ENCODE results near the gene CDC42.
A peak's percentile ranks its signal among the peaks of the same experiment; 100 is the strongest.

The CDC42 gene

GRCh38 chr1:22053861-22054770 lies 1.6 kb downstream of the CDC42 start:
- Histone ChIP-seq H3K9ac (peak overlapping the region; percentile 96 to 99 (median 98)), H3K27me3 (no peaks in the 10 kb centered on the region), H3K36me3 (peaks cover 25 to 53% (median 42%) of the 10 kb centered on the region in 11 experiments), H3K4me1 (peaks cover 44 to 73% (median 58%) of the 10 kb centered on the region in 10 experiments), H3K27ac (peak overlapping the region; percentile 95 to 99 (median 96); a peak in 21 of 22 replicates), H3K4me3 (peak overlapping the region; percentile 71 to 92 (median 85)), H3K9me3 (replicated peaks in 1 of 11) (no peaks in the 10 kb centered on the region), H4K20me1 (peaks cover 58 to 60% (median 60%) of the 10 kb centered on the region in 11 experiments), H3K4me2 (peak overlapping the region; percentile 77 to 97 (median 91))
- TF ChIP-seq Cebpa-rat (IDR thresholded peaks at IDR 0.05) = no peak

- Histone ChIP-seq H3K9ac (peak overlapping the region in 1 of 11 experiments; percentile 54; a peak in 3 of 22 replicates), H3K27me3 (no peaks in the 10 kb centered on the region), H4K20me1 (peaks cover 71 to 74% (median 73%) of the 10 kb centered on the region in 11 experiments), H3K9me3 (replicated peaks in 1 of 11) (no peaks in the 10 kb centered on the region), H3K4me3 (peak overlapping the region in 5 of 10 experiments; percentile 7 to 43 (median 36); a peak in 6 of 20 replicates), H3K4me1 (peaks cover 57 to 74% (median 66%) of the 10 kb centered on the region in 10 experiments), H3K36me3 (peaks cover 25 to 60% (median 52%) of the 10 kb centered on the region in 11 experiments), H3K27ac (peak overlapping the region in 1 of 11 experiments; percentile 40; a peak in 1 of 22 replicates), H3K4me2 (peak overlapping the region; percentile 45 to 97 (median 71))
- no peak for TF ChIP-seq Cebpa-rat (IDR thresholded peaks at IDR 0.05)
These were observed 3.0 kb downstream of the CDC42 start for GRCh38 chr1:22055463-22055862.

- Histone ChIP-seq H3K27me3 (no peaks in the 10 kb centered on the region), H3K36me3 (peaks cover 25 to 60% (median 52%) of the 10 kb centered on the region in 11 experiments), H4K20me1 (peaks cover 77 to 80% (median 79%) of the 10 kb centered on the region in 11 experiments), H3K4me1 (peaks cover 57 to 79% (median 68%) of the 10 kb centered on the region in 10 experiments), H3K27ac (0 out of 22 replicates have a peak overlapping the region, but pooled peaks of 1 of the 11 experiments have one; percentile 3), H3K4me3 (peak overlapping the region in 4 of 10 experiments; percentile 5 to 43 (median 25); a peak in 3 of 20 replicates), H3K4me2 (peak overlapping the region; percentile 45 to 97 (median 71)), H3K9ac (peak overlapping the region in 3 of 11 experiments; percentile 7 to 42 (median 13); a peak in 1 of 22 replicates), H3K9me3 (replicated peaks in 1 of 11) (no peaks in the 10 kb centered on the region)
- TF ChIP-seq Cebpa-rat (IDR thresholded peaks at IDR 0.05) = no peak
These were observed 3.5 kb downstream of the CDC42 start for GRCh38 chr1:22056043-22056442.

- Histone ChIP-seq H3K9me3 (replicated peaks in 1 of 11) (no peaks in the 10 kb centered on the region), H3K36me3 (peaks cover 25 to 66% (median 53%) of the 10 kb centered on the region in 11 experiments), H3K27me3 (no peaks in the 10 kb centered on the region), H3K27ac (no peak overlapping the region), H3K4me3 (no peak overlapping the region), H3K4me1 (peaks cover 56 to 82% (median 71%) of the 10 kb centered on the region in 10 experiments), H3K9ac (peak overlapping the region in 3 of 11 experiments; percentile 4 to 42 (median 7); a peak in 2 of 22 replicates), H4K20me1 (peaks cover 86 to 88% (median 88%) of the 10 kb centered on the region in 11 experiments), H3K4me2 (peak overlapping the region; percentile 45 to 97 (median 71); a peak in 20 of 22 replicates)
- TF ChIP-seq Cebpa-rat (IDR thresholded peaks at IDR 0.05) = no peak
These were observed 4.4 kb downstream of the CDC42 start for GRCh38 chr1:22056936-22057335.

- TF ChIP-seq Cebpa-rat (IDR thresholded peaks at IDR 0.05) = no peak
- Histone ChIP-seq H4K20me1 (peaks cover 95 to 98% (median 97%) of the 10 kb centered on the region in 11 experiments), H3K36me3 (peaks cover 25 to 75% (median 53%) of the 10 kb centered on the region in 11 experiments)
These were observed 5.4 kb downstream of the CDC42 start for GRCh38 chr1:22057861-22058260.

GRCh38 chr1:22064751-22065402 lies 12.4 kb downstream of the CDC42 start:
- peaks cover 100% of the 10 kb centered on the region in 11 experiments for H4K20me1 ChIP-seq
- H3K27me3 ChIP-seq = no peaks in the 10 kb centered on the region
- H3K4me2 ChIP-seq = peak overlapping the region in 6 of 11 experiments; percentile 9 to 97 (median 22); a peak in 8 of 22 replicates
- H3K4me3 ChIP-seq = no peak overlapping the region
- no peak overlapping the region for H3K9ac ChIP-seq
- peaks cover 62 to 85% (median 74%) of the 10 kb centered on the region in 11 experiments for H3K36me3 ChIP-seq
- H3K9me3 ChIP-seq (replicated peaks in 1 of 11) = peaks cover 0 to 24% (median 13%) of the 10 kb centered on the region in 11 experiments; a peak in 16 of 22 replicates
- H3K4me1 ChIP-seq = peaks cover 12 to 100% (median 34%) of the 10 kb centered on the region in 10 experiments
- TF ChIP-seq Cebpa-rat (IDR thresholded peaks at IDR 0.05) = no peak
- H3K27ac ChIP-seq = no peak overlapping the region

More at GRCh38 chr1:22057861-22058260, 5.4 kb downstream of the CDC42 start:
- H3K4me3 ChIP-seq = no peak overlapping the region
- H3K4me2 ChIP-seq = peak overlapping the region in 8 of 11 experiments; percentile 11 to 97 (median 72); a peak in 11 of 22 replicates
- H3K9me3 ChIP-seq (replicated peaks in 1 of 11) = no peaks in the 10 kb centered on the region
- H3K9ac ChIP-seq = peak overlapping the region in 2 of 11 experiments; percentile 32 to 50; a peak in 2 of 22 replicates
- peaks cover 52 to 88% (median 74%) of the 10 kb centered on the region in 10 experiments for H3K4me1 ChIP-seq
- H3K27me3 ChIP-seq = no peaks in the 10 kb centered on the region
- no peak overlapping the region for H3K27ac ChIP-seq

GRCh38 chr1:22071511-22071910 lies 19.0 kb downstream of the CDC42 start:
- Histone ChIP-seq H3K4me2 (peak overlapping the region in 2 of 11 experiments; percentile 6 to 15; a peak in 1 of 22 replicates), H3K4me1 (peaks cover 29 to 94% (median 42%) of the 10 kb centered on the region in 10 experiments), H3K9ac (no peak overlapping the region), H3K36me3 (peaks cover 66 to 87% (median 79%) of the 10 kb centered on the region in 11 experiments), H3K9me3 (replicated peaks in 1 of 11) (peaks cover 9 to 39% (median 24%) of the 10 kb centered on the region in 11 experiments; a peak in 21 of 22 replicates), H3K4me3 (no peak overlapping the region), H3K27ac (no peak overlapping the region), H4K20me1 (peaks cover 100% of the 10 kb centered on the region in 11 experiments), H3K27me3 (no peaks in the 10 kb centered on the region)
- TF ChIP-seq Cebpa-rat (IDR thresholded peaks at IDR 0.05) = no peak

GRCh38 chr1:22074803-22075202 lies 22.3 kb downstream of the CDC42 start:
- peaks cover 9 to 15% (median 13%) of the 10 kb centered on the region in 11 experiments; a peak in 21 of 22 replicates for H3K9me3 ChIP-seq (replicated peaks in 1 of 11)
- H3K4me2 ChIP-seq = peak overlapping the region; percentile 45 to 89 (median 85)
- H3K4me1 ChIP-seq = peaks cover 32 to 94% (median 61%) of the 10 kb centered on the region in 10 experiments
- peak overlapping the region in 6 of 11 experiments; percentile 3 to 56 (median 44); a peak in 9 of 22 replicates for H3K9ac ChIP-seq
- peaks cover 57 to 86% (median 72%) of the 10 kb centered on the region in 11 experiments for H3K36me3 ChIP-seq
- H3K4me3 ChIP-seq = 0 out of 20 replicates have a peak overlapping the region, but pooled peaks of 3 of the 10 experiments have one; percentile 1 to 20 (median 2)
- peak overlapping the region in 8 of 11 experiments; percentile 4 to 68 (median 29); a peak in 13 of 22 replicates for H3K27ac ChIP-seq
- no peak for TF ChIP-seq Cebpa-rat (IDR thresholded peaks at IDR 0.05)
- no peaks in the 10 kb centered on the region for H3K27me3 ChIP-seq
- peaks cover 100% of the 10 kb centered on the region in 11 experiments for H4K20me1 ChIP-seq

Measured in BLaER1 treated with 17β-estradiol and CSF1 and Interleukin-3, amounts not matched to agents 10 nM and 100 nM (cell line).